ENCODE data around the gene SLC26A9. TPM values are rescaled to one million over a fixed set of nuclear protein-coding genes. Genes with fewer than 3 reads are reported as not detected.

SLC26A9 gene
- total and polyA plus RNA-seq, 2 donors (not counting 1 experiment from before 2014, with no cell fraction given) = not detected

- WGBS (ENCODE audit: insufficient coverage) = 96% methylated on average over 12 of the region's 12 CpGs
- Mint-ChIP-seq H3K4me3 (no peak overlapping the region), H3K27me3 (peaks cover 21% of the 10 kb centered on the region), H3K27ac (no peak overlapping the region), H3K9me3 (ENCODE audit: insufficient read depth) (no peaks in the 10 kb centered on the region), H3K4me1 (no peaks in the 10 kb centered on the region)
- ChIA-PET CTCF (no interaction called here), POLR2A (no interaction called here)
- H3K4me3 ChIP-seq (ENCODE audit: control extremely low read depth in 1 of 5, extremely low read depth in 1 of 5, insufficient read depth in 1 of 5, low read depth in 2 of 5, low read length in 4 of 5) = no peak overlapping the region
- H3K27ac ChIP-seq (ENCODE audit: low read length in 2 of 2) = no peak overlapping the region
- no peaks in the 10 kb centered on the region for H3K79me2 ChIP-seq (ENCODE audit: control insufficient read depth, insufficient read depth, low read length)
- H2AFZ ChIP-seq (ENCODE audit: insufficient read depth, low read depth, low read length, poor library complexity, severe bottlenecking) = no peak overlapping the region
- H3K9me3 ChIP-seq (ENCODE audit: control extremely low read depth in 1 of 3, control insufficient read depth in 2 of 3, insufficient read depth in 1 of 3, low read length in 2 of 3) = no peaks in the 10 kb centered on the region
- H3K27me3 ChIP-seq (replicated peaks in 1 of 4; ENCODE audit: control extremely low read depth in 1 of 4, control insufficient read depth in 3 of 4, insufficient read depth in 4 of 4, low read length in 3 of 4) = peaks cover 0 to 4% (median 0%) of the 10 kb centered on the region in 4 experiments
- H3K4me1 ChIP-seq (ENCODE audit: control insufficient read depth in 2 of 2, insufficient read depth in 2 of 2, low read length in 2 of 2) = no peaks in the 10 kb centered on the region
- H3K9ac ChIP-seq (ENCODE audit: low read length) = no peak overlapping the region
- H3K36me3 ChIP-seq (replicated peaks in 1 of 2; ENCODE audit: control extremely low read depth in 1 of 2, control insufficient read depth in 1 of 2, extremely low read depth in 1 of 2, insufficient read depth in 2 of 2, low read length in 1 of 2) = no peaks in the 10 kb centered on the region
- ATAC-seq (ENCODE audit: low read depth) (no peak), DNase-seq (no peak)
- H4K20me1 ChIP-seq (ENCODE audit: control insufficient read depth, insufficient read depth, low read length, poor library complexity, severe bottlenecking) = no peaks in the 10 kb centered on the region
- no peak for TF ChIP-seq EZH2 (IDR thresholded peaks at IDR 0.05; ENCODE audit: borderline replicate concordance, insufficient read depth, low read depth, low read length, poor library complexity, severe bottlenecking)
- TF ChIP-seq CTCF (IDR thresholded peaks at IDR 0.05) = no peak
- H3K4me2 ChIP-seq (replicated peaks; ENCODE audit: low read depth, low read length, poor library complexity, severe bottlenecking) = no peak overlapping the region
- intact Hi-C loops (cut with micrococcal nuclease) = no loop called here
Observed at GRCh38 chr1:205927676-205928075, 15.6 kb downstream of the SLC26A9 start.

GRCh38 chr1:205927247-205927646, 16.0 kb downstream of the SLC26A9 start:
- 93% methylated on average over 4 of the region's 6 CpGs for WGBS (ENCODE audit: insufficient coverage)
- POLR2A ChIA-PET = no interaction called here
- no peak overlapping the region for H3K4me3 ChIP-seq (ENCODE audit: control extremely low read depth in 1 of 5, extremely low read depth in 1 of 5, insufficient read depth in 1 of 5, low read depth in 2 of 5, low read length in 4 of 5)
- TF ChIP-seq CTCF (IDR thresholded peaks at IDR 0.05) = no peak
- no peak for TF ChIP-seq EZH2 (IDR thresholded peaks at IDR 0.05; ENCODE audit: borderline replicate concordance, insufficient read depth, low read depth, low read length, poor library complexity, severe bottlenecking)
- ATAC-seq (ENCODE audit: low read depth) = no peak
- no peak overlapping the region for H3K9ac ChIP-seq (ENCODE audit: low read length)
- H3K9me3 Mint-ChIP-seq (ENCODE audit: insufficient read depth) = no peaks in the 10 kb centered on the region
- no peaks in the 10 kb centered on the region for H4K20me1 ChIP-seq (ENCODE audit: control insufficient read depth, insufficient read depth, low read length, poor library complexity, severe bottlenecking)
- H2AFZ ChIP-seq (ENCODE audit: insufficient read depth, low read depth, low read length, poor library complexity, severe bottlenecking) = no peak overlapping the region
- H3K9me3 ChIP-seq (ENCODE audit: control extremely low read depth in 1 of 3, control insufficient read depth in 2 of 3, insufficient read depth in 1 of 3, low read length in 2 of 3) = no peaks in the 10 kb centered on the region
- intact Hi-C loops (cut with micrococcal nuclease) = no loop called here
- peaks cover 0 to 4% (median 0%) of the 10 kb centered on the region in 4 experiments for H3K27me3 ChIP-seq (replicated peaks in 1 of 4; ENCODE audit: control extremely low read depth in 1 of 4, control insufficient read depth in 3 of 4, insufficient read depth in 4 of 4, low read length in 3 of 4)
- H3K4me1 ChIP-seq (ENCODE audit: control insufficient read depth in 2 of 2, insufficient read depth in 2 of 2, low read length in 2 of 2) = no peaks in the 10 kb centered on the region
- no peak overlapping the region for H3K4me3 Mint-ChIP-seq
- H3K4me2 ChIP-seq (replicated peaks; ENCODE audit: low read depth, low read length, poor library complexity, severe bottlenecking) = no peak overlapping the region
- H3K27me3 Mint-ChIP-seq = peaks cover 19% of the 10 kb centered on the region
- no peak overlapping the region for H3K27ac Mint-ChIP-seq
- H3K27ac ChIP-seq (ENCODE audit: low read length in 2 of 2) = no peak overlapping the region
- CTCF ChIA-PET = no interaction called here
- DNase-seq = no peak
- H3K4me1 Mint-ChIP-seq = no peaks in the 10 kb centered on the region
- H3K79me2 ChIP-seq (ENCODE audit: control insufficient read depth, insufficient read depth, low read length) = no peaks in the 10 kb centered on the region
- no peaks in the 10 kb centered on the region for H3K36me3 ChIP-seq (replicated peaks in 1 of 2; ENCODE audit: control extremely low read depth in 1 of 2, control insufficient read depth in 1 of 2, extremely low read depth in 1 of 2, insufficient read depth in 2 of 2, low read length in 1 of 2)
